ENCODE data around the gene EME2.

- TF ChIP-seq POLR2A (IDR thresholded peaks at IDR 0.05; ENCODE audit: borderline replicate concordance, extremely low read depth, insufficient read depth, insufficient read length) (no peak), SP1 (IDR thresholded peaks at IDR 0.05; ENCODE audit: low read depth) (no peak), RAD21 (IDR thresholded peaks at IDR 0.05; ENCODE audit: low read depth) (no peak), CTCF (IDR thresholded peaks at IDR 0.05 in 2 of 3, conservative IDR thresholded peaks at IDR 0.05 in 1 of 3; ENCODE audit: borderline replicate concordance in 1 of 3, insufficient read depth in 1 of 3, low read depth in 2 of 3, low read length in 2 of 3) (no peak), TCF7L2 (IDR thresholded peaks at IDR 0.05; ENCODE audit: borderline replicate concordance, extremely low read depth, insufficient read depth, insufficient read length) (no peak), REST (IDR thresholded peaks at IDR 0.05; ENCODE audit: low read depth) (no peak), SIN3A (IDR thresholded peaks at IDR 0.05; ENCODE audit: low read depth) (no peak), EZH2phosphoT487 (IDR thresholded peaks at IDR 0.05; ENCODE audit: borderline replicate concordance) (no peak), ZFX (IDR thresholded peaks at IDR 0.05) (no peak), ELF1 (IDR thresholded peaks at IDR 0.05; ENCODE audit: borderline replicate concordance, low read depth) (no peak), ATF3 (IDR thresholded peaks at IDR 0.05) (no peak), EZH2 (IDR thresholded peaks at IDR 0.05) (no peak), JUND (IDR thresholded peaks at IDR 0.05) (no peak)
Measured at GRCh38 chr16:1781254-1781653, 8.6 kb downstream of the EME2 start.
